T1000 (cell line): ENCODE measurements around the gene STX3.
"Not testable (repeated sequence)": the region's sequence is repeated elsewhere in the genome, so short reads cannot be mapped to it uniquely, and the experiment has no call there.

Experiments
- DNase-seq: peaks from one replicate; lab custom pipeline; 2025; ENCODE audit warnings: mixed read lengths; lab: John Stamatoyannopoulos, UW

STX3 gene

DNA sequence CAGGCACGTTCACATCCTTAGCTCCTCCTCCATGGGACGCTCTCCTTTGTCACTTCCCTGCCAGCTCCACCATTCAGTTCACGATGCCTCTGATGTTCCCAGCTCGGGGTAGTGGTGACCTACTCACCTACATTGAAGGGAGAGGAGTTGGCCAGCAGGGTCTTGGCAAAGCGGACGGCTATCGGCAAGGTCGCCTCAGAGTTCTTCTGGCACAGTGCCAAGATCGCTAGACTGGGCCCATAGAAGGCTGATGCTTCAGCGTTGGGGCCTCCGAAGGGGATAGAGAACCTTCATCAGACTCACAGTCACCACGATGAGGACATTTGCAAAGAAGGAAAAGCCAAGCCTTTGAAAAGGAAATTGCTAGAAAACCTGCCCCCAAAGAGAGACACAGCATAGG is 87.1 kb downstream of the STX3 start:
- no peak for DNase-seq

DNA sequence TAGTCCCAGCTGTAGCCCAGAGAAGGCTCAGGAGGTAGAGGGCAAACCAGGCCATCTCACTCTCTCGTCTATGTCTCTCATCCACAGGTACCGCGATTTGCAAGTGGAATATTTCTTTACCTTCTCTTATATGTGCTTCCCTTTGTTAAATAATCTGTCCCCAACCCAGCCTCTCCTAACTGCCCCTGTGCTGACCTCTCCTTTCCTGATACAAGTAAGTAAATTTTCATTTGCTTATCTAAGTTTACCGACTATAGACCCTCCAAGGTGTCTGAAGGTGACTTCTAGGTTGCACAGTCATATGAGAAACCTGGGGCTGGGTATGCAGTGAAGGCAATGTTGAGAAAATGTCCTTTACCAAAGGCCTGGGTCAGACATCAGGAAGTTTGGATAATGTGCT is 90.2 kb downstream of the STX3 start, which contains the start of gene CBLIF:
Gene CBLIF, minus strand, starts transcription at position 101 of the 400 bp plus-strand sequence. Its CDS starts 46 bp downstream, at position 55.
- no peak for DNase-seq

DNA sequence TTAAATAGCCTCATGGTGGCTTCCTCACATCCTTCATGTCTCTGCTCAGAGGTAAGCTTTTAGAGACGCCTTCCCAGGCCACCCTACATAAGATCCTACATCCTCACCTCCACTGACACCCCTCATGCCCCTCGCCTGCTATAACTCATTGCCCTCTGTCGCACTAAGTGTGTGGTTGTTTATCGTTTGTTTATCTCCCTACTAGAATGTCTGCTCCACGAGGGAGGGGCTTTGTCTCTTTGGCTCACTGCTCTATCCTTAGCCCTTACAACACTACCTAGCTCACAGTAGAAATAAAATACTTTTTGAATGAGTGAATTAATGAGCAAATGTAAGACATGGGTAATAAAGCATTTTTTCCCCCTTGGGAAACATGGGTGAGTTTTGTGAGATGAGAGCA is 91.4 kb downstream of the STX3 start:
- DNase-seq: no peak

DNA sequence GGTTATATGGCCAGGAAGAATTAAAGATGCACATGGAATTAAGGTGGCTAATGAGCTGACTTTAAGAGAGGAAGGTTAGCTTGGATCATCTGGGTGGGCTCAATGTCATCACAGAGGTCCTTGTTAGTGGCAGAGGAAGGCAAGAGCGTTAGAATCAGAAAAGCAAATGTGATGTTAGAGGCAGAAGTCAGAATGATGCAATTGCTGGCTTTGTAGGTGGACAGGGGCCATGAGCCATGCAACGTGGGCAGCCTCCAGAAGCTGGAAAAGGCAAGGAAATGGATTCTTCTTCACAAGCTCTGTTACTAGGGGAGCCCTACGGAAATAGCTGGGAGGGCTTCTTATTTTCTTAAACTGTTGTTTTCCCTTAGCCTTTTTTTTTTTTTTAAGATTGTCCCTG is 92.5 kb downstream of the STX3 start:
- DNase-seq: no peak

DNA sequence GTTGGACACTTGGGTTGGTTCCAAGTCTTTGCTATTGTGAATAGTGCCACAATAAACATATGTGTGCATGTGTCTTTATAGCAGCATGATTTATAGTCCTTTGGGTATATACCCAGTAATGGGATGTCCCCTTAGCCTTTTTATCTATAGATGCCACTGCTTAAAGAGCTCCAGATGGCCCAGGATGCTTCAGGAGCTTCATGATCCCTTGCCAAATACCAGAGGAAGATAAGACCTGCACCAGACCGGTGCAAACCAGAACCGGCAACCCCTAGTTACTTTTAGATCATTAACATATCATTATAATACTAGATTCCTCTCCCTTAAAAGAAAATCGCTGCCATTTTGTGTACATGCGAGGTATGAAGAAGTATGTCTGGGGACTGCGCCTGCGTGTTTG is 93.3 kb downstream of the STX3 start:
- not testable (repeated sequence) for DNase-seq

DNA sequence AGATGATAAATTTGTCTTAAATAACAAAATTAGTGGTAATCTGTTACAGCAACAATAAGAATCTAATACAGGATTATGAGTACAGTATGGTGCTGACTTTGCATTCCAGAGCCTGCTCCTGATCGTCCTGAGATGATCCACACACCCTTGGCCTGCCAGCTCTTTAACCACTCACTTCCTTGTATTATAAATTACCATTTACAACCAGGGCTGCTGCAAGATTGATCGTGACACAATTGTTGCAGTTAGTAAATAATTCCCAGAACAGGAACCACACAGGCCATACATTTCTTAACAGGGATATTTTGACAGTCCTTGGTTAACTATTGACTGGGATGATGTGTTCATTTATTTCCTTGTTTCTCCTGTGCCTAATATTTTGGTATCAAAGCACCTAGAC is 94.0 kb downstream of the STX3 start:
- no peak for DNase-seq

DNA sequence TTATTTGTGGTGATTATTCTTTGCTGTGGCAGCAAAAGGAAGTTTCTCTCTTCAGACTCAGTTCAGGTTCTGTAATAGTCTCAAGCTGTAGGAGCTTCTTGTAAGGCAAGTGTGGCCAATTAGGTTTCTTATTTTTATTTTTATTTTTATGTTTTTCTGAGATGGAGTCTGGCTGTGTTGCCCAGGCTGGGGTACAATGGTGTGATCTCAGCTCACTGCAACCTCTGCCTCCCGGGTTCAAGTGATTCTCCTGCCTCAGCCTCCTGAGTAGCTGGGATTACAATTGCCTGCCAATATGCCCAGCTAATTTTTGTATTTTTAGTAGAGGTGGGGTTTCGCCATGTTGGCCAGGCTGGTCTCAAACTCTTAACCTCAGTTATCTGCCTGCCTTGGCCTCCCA is 94.4 kb downstream of the STX3 start:
- not testable (repeated sequence) for DNase-seq

DNA sequence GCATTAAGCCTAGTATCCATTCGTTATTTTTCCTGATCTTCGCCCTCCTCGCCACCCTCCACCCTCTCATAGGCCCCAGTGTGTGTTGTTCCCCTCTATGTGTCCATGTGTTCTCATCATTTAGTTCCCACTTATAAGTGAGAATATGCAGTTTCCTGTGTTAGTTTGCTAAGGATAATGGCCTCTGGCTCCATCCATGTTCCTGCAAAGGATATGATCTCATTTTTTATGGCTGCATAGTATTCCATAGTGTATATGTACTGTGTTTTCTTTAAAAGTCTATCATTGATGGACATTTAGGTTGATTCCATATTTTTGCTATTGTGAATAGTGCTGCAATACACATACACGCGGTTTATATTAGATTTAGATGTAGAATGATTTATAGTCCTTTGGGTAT is 96.2 kb downstream of the STX3 start:
- not testable (repeated sequence) for DNase-seq

DNA sequence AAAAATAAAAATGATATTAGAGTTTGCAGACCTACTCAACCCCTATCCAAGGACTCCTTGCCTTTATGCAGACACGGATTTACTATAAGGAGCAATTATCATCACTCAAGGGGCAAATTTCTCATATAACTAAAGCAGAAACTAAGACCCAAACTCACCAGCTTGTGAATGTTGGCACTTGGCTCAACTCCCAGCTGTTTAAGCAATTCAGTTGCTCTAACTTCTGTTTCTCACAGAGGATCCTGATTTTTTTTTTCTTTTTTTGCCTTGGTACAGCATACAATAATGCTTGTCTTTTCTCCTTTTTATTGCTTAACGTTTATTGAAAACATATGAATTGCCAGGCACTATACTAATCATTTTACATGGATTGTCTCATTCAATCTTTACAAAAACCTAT is 99.7 kb downstream of the STX3 start:
- no peak for DNase-seq
